ENCODE measurements around the gene PHETA1.

DNA sequence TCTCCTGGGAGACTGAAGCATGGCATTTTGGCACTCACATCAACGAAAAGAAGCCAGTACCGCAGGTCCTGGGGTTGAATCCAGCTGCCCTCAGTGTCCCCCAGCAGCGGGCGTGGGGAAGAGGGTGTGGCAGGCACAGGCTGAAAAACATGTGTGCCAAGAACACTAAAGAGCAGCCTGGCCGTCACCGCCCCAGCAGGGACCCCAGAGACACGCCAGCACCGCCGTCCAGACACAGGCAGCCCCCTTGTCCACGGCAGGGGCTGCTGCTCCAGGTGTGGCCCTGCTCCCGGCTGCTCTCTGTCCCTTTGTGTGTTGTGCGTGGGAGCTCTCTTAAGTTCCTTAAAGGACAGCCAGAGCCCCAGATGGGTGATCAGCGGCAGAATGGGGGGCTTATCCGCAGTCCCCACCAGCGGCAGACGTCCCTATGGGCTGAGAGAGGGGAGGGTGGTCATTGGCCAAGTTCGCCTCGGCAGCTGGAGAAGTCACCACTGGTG lies 556 bp downstream of the PHETA1 start:
- TF ChIP-seq, protein P1, sequence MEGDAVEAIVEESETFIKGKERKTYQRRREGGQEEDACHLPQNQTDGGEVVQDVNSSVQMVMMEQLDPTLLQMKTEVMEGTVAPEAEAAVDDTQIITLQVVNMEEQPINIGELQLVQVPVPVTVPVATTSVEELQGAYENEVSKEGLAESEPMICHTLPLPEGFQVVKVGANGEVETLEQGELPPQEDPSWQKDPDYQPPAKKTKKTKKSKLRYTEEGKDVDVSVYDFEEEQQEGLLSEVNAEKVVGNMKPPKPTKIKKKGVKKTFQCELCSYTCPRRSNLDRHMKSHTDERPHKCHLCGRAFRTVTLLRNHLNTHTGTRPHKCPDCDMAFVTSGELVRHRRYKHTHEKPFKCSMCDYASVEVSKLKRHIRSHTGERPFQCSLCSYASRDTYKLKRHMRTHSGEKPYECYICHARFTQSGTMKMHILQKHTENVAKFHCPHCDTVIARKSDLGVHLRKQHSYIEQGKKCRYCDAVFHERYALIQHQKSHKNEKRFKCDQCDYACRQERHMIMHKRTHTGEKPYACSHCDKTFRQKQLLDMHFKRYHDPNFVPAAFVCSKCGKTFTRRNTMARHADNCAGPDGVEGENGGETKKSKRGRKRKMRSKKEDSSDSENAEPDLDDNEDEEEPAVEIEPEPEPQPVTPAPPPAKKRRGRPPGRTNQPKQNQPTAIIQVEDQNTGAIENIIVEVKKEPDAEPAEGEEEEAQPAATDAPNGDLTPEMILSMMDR (IDR thresholded peaks at IDR 0.05): no peak
- no peak for TF ChIP-seq POLR2A (IDR thresholded peaks at IDR 0.05)
